HG03064 (cell line): Measurements from ENCODE around the gene TNFAIP8L1.
"Not testable (repeated sequence)": the region's sequence is repeated elsewhere in the genome, so short reads cannot be mapped to it uniquely, and the experiment has no call there.

Experiments
- ATAC-seq: cut with Tn5 transposase; IDR thresholded peaks from one replicate; pipeline ENCODE4 v1.9.1; 2021; ENCODE audit warnings: low read depth; ENCODE audit not compliant: unreplicated experiment

Gene TNFAIP8L1

GRCh38 chr19:4675346-4675745, 36.0 kb downstream of the TNFAIP8L1 start:
- ATAC-seq, result no peak

GRCh38 chr19:4676955-4677731, 37.8 kb downstream of the TNFAIP8L1 start:
- no peak for ATAC-seq

DNA sequence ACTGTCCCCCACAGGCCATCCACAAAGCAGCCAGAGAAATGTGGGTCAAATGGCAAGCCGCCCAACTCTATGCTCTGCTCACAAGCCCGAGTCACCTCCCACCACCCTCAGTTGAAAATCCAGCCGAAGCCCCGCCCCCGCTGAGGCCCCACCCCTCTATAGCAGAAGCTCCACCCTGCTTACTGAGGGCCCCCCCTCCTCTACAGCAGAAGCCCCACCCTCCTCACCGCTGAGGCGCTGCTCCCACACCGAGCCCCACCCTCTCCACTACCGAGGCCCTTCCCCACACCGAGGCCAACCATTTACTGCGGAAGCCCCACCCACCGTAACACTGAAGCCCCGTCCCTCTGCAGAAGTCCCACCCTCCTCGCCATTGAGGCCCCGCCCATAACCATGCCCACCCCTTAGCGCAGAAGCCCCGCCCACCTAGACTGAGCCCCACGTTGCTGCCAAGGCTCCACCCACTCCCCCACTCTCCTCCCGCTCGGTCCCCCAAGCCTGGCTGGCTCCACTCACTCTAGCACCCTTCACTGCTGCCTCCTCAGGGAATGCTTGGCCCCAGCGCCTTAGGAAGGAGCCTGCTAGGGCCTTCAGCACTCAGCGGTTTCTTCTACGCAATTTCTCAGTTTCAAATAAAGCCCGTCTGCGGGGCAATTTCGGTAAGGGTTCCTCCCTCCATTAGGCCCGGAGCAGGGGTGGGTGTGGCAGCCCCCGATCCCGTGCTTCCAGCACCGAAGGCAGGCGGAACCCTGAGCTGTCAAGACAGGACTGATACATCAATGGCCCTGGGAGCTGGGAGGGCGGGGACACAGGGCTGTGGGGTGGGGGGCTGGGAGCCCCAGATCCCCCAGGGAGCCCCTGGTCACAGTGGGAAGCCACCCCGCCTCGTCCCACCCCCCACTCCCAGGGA, 39.8 kb downstream of the TNFAIP8L1 start:
- no peak for ATAC-seq

DNA sequence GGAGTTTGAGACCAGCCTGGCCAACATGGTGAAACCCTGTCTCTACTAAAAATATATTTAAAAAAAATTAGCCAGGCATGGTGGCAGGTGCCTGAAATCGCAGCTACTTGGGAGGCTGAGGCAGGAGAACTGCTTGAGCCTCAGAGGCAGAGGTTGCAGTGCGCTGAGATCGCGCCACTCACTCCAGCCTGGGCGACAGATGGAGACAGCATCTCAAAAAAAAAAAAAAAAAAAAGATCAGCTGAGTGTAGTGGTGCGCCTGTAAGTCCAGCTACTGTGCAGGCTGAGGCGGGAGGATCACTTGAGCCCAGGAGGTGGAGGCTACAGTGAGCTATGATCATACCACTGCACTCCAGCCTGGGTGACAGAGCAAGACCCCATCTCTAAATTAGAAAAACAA, 40.7 kb downstream of the TNFAIP8L1 start:
- not testable (repeated sequence) for ATAC-seq

DNA sequence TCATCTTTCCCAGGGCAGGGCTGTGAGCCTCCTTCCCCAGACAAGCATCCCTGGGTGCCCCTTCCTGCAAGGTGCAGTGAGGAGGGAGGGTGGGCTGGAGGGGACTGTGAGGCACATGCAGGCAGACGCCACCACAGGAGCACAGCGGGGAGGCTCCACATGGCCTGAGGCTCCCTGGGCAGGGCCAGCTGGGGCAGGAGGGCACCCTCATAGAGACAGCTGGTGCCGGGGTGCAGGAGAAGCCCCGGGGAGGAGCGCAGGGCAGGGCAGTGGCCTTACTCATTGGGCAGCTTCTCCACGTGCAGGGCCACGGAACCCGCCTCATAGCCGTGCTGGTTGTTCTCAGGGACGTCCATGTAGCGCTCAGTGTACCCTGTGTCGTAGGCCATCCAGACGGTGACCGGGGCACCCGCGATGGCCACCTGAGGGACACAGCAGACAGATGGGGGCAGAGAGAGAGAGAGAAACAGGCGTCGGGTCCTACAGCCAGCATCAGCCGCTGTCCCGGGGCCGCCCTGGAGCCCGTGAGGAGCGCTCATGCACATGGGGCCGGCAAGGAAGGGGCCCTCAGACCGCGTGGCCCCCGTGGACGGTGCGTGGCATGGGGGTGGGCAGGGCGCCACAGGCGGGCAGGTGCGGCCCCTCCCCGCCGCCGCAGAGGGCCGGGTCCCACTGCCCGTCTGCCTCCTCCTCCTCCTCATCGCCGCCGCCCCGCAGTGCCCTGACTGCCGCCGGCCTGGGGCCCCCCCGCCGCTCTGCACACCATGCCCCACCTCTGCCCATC, 43.3 kb downstream of the TNFAIP8L1 start:
- ATAC-seq, result no peak

DNA sequence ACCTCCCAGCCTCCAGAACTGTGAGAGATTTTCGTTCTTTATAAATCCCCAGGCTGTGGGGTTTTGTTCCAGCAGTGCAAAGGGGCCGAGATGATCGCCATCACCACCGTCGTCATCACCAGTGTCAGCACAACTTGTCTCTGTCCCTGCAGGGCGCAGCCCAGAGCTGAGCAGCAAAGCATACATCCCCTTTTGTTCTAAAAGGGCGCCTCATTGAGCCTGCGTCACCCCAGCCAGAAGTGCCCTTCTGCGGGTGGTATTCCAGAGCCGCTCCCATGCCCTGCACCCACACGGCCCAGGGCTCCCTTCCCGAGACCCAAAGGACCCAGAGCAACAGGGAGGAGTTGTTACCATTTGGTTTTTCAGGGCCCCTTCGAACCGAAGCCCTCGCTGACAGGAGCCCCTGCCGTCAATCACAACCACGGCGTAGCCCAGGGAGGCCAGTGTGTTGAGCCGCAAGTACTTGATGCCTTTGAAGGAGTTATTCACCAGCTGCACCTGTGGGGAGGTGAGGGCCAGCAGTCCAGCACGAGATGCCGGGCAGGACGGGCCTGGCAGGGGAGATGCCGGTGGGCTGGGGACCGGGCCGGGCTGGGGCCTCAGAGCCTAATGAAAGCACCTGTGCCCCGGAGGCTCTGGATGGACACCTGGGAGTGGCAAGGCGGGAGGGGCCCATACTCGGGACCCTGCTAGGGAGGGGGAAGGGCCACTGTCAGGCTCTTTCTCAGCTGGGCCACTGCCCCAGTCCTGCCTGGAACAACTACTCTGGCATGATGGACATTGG, 45.2 kb downstream of the TNFAIP8L1 start:
- no peak for ATAC-seq

DNA sequence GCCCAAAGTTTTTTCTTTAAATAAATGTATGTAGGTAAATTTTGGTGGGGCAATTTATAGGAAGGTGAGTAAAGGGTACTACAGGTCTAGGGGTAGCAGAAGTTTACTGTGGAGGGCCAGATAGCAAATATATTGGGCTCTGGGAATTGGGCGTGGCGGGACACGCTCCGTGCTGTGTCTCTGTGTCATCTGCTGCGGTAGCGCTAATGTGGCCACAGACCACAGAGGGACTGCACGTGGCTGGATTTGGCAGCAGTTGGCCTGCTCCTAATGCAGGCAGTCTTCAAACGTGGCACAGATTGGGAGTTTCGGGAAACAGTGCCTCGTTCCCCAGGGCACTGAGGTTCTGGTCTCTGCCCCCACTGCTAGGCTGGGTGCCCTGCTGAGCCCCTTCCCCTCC, 47.4 kb downstream of the TNFAIP8L1 start:
- no peak for ATAC-seq

DNA sequence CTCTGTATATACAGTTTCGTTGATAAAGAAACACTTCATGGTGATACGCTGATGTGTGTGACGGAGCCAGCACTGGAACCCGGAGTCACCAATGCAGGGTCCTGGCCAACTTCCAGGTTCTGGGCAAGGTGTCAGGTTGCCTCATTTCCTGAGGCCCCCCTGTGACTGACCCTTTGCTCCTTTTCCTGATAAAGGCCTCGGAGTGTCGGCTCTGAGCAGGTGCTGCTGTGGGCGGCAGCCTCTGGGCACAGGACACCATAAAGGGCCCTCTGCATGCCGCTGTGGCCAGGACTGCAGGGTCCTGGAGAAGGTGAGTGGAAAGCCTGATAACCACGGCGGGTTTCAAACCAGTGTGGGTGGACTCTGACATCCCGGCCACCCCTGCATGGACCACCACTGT, 48.1 kb downstream of the TNFAIP8L1 start:
- no peak for ATAC-seq

- no peak for ATAC-seq
Observed at GRCh38 chr19:4688587-4688986, 49.3 kb downstream of the TNFAIP8L1 start.

DNA sequence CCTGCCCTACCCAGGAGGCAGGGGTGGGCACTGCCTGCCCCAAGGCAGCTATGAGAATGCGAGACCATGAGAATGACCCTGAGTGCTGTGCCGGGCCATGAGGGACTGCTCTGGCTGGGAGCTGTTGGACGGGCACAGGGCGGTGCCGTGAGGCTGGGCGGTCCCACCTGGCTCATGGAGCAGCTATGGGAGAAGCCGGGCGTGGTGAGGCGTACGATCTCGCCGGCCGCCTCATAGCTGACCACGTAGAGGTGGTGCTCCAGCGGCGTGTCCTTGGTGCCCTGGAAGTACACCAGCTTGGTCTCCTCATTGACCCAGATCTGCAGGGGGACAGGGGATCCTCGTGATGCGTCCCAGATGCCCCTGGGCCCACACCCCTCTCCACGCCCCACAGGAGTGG, 50.1 kb downstream of the TNFAIP8L1 start:
- no peak for ATAC-seq

- ATAC-seq, result no peak
Observed at GRCh38 chr19:4690361-4690760, 51.0 kb downstream of the TNFAIP8L1 start.

- no peak for ATAC-seq
Observed at GRCh38 chr19:4691373-4691772, 52.1 kb downstream of the TNFAIP8L1 start.

DNA sequence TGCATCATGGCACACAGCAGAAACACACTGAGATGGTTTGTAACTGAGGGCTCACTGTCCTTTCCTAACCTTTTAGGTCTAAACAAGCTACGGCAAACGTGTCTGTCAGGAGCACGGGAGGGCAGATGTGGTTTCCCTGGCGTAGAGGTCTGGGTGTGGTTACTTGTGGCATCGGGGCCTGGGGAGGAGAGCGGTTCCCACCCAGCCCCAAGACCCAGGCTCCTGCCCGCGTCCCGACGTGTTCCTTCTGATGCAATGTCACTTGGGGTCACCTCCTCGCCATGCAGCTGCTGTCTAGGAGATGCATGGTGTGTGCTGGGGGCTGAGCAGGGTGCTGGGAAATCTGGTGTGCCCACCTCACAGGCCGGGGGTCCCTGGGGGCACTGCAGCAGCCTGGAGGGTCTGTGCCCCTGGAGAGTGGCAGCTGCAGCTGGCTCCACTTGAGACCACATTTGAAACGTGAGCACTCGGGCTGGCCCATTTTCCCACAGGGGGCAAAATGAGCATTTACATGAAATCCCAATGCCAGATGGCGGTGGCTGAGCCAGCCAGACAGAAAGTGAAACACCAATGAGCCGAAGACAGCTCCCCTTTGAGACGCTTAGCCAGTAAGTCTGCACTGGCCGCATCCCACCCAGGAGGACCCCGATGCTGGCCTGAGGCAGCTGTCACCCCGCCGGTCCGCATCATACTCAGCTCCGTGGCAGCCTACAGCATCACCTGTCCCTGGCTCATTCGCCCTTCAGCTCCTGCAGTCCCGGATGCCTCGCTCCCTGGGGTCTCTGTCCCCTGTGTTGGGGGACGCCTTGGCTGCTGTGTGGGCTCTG, 53.1 kb downstream of the TNFAIP8L1 start:
- no peak for ATAC-seq

DNA sequence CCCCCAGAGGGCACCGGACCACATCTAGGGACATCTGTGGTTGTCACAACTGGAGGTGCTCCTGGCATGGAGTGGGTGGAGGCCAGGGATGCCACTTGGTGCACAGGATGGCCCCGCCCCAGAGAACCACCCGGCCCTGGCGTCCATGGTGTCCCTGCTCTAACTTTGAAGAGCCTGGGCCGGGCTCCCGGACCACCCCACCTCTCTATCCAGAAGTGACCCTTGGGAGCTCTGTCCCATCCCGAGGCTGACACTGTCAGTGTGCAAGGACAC, 53.7 kb downstream of the TNFAIP8L1 start:
- no peak for ATAC-seq

GRCh38 chr19:4693471-4694121, 54.3 kb downstream of the TNFAIP8L1 start:
- no peak for ATAC-seq

GRCh38 chr19:4694211-4694987, 55.1 kb downstream of the TNFAIP8L1 start:
- no peak for ATAC-seq

DNA sequence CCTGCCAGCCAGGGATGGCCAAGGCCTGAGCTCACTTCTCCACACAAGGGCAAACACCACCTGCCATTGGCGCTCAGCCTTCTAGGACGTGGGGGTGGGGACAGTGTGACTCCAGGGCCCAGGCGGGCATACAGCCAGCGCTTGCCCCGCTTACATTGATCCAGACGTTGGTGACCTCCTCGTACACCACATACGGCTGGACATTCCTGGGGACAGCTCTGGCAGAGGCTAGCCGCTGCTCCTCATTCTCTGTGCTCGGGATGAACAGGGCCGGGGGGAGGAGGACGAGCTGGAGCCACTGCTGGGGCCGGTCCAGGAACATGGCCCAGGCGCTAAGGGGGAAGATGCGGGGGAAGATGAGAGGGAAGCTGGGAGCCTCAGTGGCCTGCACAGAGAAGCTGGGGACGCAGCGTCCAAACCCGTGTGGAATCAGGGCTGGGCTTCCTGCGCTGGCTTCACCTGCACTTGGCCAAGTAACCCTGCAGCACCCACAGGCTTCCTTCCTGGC, 56.0 kb downstream of the TNFAIP8L1 start:
- no peak for ATAC-seq

DNA sequence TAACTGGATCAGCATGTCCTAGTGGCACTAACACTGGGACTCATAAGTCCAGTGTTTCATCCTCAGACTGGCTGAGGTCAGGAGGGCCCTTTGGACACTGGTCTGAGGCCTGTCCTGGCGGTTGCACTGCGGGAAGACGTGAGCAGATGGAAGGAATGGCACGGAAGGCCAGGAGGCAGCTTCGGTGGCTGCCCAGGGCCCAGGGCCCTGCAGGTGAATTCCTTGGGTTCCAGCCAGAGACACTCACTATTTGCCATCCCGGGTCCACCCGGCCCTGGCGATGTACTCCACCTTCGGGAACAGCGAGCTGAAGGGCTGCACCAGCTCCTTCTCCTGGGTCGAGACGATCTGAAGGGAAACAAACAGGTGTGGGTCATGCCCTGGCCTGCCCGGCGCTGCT, 58.0 kb downstream of the TNFAIP8L1 start:
- ATAC-seq, result no peak
